ENCODE results near the gene CPNE6. TPM values are rescaled to one million over a fixed set of nuclear protein-coding genes. Genes with fewer than 3 reads are reported as not detected.

CPNE6 gene
- total RNA-seq, 1 experiment from 2014 or later = not detected

DNA sequence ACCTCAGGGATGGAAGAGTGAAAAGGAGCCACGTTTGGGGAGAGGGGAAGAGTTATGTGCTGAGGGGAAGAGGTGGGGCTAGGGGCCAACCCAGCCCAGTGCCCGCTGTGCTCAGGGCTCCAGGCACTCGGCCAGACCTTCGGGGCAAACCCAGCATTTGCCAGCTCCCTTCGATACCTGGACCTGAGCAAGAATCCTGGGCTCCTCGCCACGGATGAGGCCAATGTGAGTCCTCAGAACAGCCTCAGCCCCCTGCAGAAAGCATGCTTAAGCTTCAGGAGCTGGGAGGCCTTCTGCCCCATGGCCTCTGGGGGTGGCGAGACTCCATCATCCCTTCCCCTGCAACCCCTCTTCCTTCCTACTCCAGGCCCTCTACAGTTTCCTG, 14.6 kb upstream of the CPNE6 start:
- CTCF ChIA-PET = interaction anchor here (2.5 to 2.8 kb wide), 2 partner anchors 33 to 52 kb away, joined by 13 to 57 read pairs; no protein-coding TSS in a partner anchor
- Histone ChIP-seq H3K36me3 (ENCODE audit: insufficient read depth, low read length, poor library complexity, severe bottlenecking) (no peaks in the 10 kb centered on the region), H3K27ac (ENCODE audit: low read depth, low read length, poor library complexity, severe bottlenecking) (no peak overlapping the region), H3K4me1 (ENCODE audit: insufficient read depth, low read length, poor library complexity, severe bottlenecking) (peaks cover 5% of the 10 kb centered on the region), H3K27me3 (replicated peaks; ENCODE audit: insufficient read depth, low read depth, low read length, poor library complexity) (peaks cover 11% of the 10 kb centered on the region), H3K9me3 (ENCODE audit: low read depth, low read length, poor library complexity, severe bottlenecking) (no peaks in the 10 kb centered on the region), H3K4me3 (ENCODE audit: low read depth, low read length, poor library complexity, severe bottlenecking) (no peak overlapping the region)
- no TSS peak for BruUV-seq (replicated peaks)
- TF ChIP-seq, protein P1, sequence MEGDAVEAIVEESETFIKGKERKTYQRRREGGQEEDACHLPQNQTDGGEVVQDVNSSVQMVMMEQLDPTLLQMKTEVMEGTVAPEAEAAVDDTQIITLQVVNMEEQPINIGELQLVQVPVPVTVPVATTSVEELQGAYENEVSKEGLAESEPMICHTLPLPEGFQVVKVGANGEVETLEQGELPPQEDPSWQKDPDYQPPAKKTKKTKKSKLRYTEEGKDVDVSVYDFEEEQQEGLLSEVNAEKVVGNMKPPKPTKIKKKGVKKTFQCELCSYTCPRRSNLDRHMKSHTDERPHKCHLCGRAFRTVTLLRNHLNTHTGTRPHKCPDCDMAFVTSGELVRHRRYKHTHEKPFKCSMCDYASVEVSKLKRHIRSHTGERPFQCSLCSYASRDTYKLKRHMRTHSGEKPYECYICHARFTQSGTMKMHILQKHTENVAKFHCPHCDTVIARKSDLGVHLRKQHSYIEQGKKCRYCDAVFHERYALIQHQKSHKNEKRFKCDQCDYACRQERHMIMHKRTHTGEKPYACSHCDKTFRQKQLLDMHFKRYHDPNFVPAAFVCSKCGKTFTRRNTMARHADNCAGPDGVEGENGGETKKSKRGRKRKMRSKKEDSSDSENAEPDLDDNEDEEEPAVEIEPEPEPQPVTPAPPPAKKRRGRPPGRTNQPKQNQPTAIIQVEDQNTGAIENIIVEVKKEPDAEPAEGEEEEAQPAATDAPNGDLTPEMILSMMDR (conservative IDR thresholded peaks at IDR 0.05; ENCODE audit: low read depth, low read length) = no peak
- no peak for TF ChIP-seq EZH2 (IDR thresholded peaks at IDR 0.05; ENCODE audit: borderline replicate concordance, low read depth, low read length, poor library complexity, severe bottlenecking)
- intact Hi-C loops (cut with micrococcal nuclease; ENCODE audit: unreplicated experiment) = loop anchor here (5.0 kb wide), 2 partner anchors 51 to 241 kb away; partner anchors contain the start of genes DHRS1 and NOP9
- POLR2A ChIA-PET (ENCODE audit: low non-redundant PET) = no interaction called here
- DNase-seq (ENCODE audit: low spot score) = no peak

DNA sequence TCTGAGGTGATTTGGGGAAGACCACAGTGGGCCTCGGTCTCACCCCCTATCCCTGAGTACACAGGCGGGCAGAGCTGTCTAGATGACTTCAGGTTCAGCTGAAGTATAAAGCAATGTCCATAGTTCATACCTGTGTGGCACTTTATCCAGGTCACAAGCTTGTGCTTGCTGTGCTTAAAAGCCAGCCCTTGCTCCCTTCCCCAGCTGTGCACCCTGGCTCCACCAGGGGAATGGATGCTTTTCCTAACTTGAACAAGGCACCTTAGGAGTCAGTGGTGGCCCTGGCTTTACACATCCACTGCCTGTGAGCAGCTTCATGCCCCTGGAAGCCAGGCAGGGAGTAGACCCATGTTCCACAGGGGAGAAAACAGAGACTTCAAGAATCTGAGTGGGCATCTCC, 14.1 kb upstream of the CPNE6 start:
- Histone ChIP-seq H3K36me3 (ENCODE audit: insufficient read depth, low read length, poor library complexity, severe bottlenecking) (no peaks in the 10 kb centered on the region), H3K9me3 (ENCODE audit: low read depth, low read length, poor library complexity, severe bottlenecking) (no peaks in the 10 kb centered on the region), H3K4me3 (ENCODE audit: low read depth, low read length, poor library complexity, severe bottlenecking) (no peak overlapping the region), H3K4me1 (ENCODE audit: insufficient read depth, low read length, poor library complexity, severe bottlenecking) (peaks cover 5% of the 10 kb centered on the region), H3K27me3 (replicated peaks; ENCODE audit: insufficient read depth, low read depth, low read length, poor library complexity) (peaks cover 11% of the 10 kb centered on the region), H3K27ac (ENCODE audit: low read depth, low read length, poor library complexity, severe bottlenecking) (no peak overlapping the region)
- TF ChIP-seq EZH2 (IDR thresholded peaks at IDR 0.05; ENCODE audit: borderline replicate concordance, low read depth, low read length, poor library complexity, severe bottlenecking) = no peak
- TF ChIP-seq, protein P1 (conservative IDR thresholded peaks at IDR 0.05; ENCODE audit: low read depth, low read length) = no peak
- POLR2A ChIA-PET (ENCODE audit: low non-redundant PET) = no interaction called here
- CTCF ChIA-PET = interaction anchor here (1.6 to 2.8 kb wide), 5 partner anchors 29 to 239 kb away, joined by 6 to 57 read pairs (median 13); partner anchors contain the start of gene IRF9
- no TSS peak for BruUV-seq (replicated peaks)
- intact Hi-C loops (cut with micrococcal nuclease; ENCODE audit: unreplicated experiment) = loop anchor here (5.0 kb wide), 2 partner anchors 50 to 240 kb away; partner anchors contain the start of genes DHRS1 and NOP9
- no peak for DNase-seq (ENCODE audit: low spot score)

DNA sequence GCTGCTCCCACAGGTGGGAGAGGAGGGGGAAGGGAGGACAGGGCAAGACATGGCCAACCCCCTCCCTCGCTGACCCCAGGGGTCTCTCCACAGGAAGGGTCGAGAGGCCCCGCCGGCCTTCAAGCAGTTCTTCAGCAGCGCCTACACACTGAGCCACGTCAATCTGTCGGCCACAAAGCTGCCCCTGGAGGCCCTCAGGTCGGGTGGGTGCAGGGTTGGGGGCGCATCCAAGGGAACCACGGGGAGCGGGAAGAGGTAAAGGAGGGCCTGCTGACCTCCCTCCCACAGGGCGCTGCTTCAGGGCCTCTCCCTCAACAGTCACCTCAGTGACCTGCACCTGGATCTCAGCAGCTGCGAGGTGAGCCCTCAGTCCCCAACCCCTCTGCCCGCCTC, 13.5 kb upstream of the CPNE6 start:
- intact Hi-C loops (cut with micrococcal nuclease; ENCODE audit: unreplicated experiment) = loop anchor here (1.0 to 5.0 kb wide), 4 partner anchors 32 to 239 kb away; partner anchors contain the start of genes DHRS1, IRF9 and NOP9
- BruUV-seq (replicated peaks) = no TSS peak
- no peak overlapping the region for H3K4me3 ChIP-seq (ENCODE audit: low read depth, low read length, poor library complexity, severe bottlenecking)
- H3K9me3 ChIP-seq (ENCODE audit: low read depth, low read length, poor library complexity, severe bottlenecking) = no peaks in the 10 kb centered on the region
- no peaks in the 10 kb centered on the region for H3K36me3 ChIP-seq (ENCODE audit: insufficient read depth, low read length, poor library complexity, severe bottlenecking)
- peaks cover 5% of the 10 kb centered on the region for H3K27me3 ChIP-seq (replicated peaks; ENCODE audit: insufficient read depth, low read depth, low read length, poor library complexity)
- H3K27ac ChIP-seq (ENCODE audit: low read depth, low read length, poor library complexity, severe bottlenecking) = no peak overlapping the region
- no peak for DNase-seq (ENCODE audit: low spot score)
- H3K4me1 ChIP-seq (ENCODE audit: insufficient read depth, low read length, poor library complexity, severe bottlenecking) = no peaks in the 10 kb centered on the region
- POLR2A ChIA-PET (ENCODE audit: low non-redundant PET) = no interaction called here
- CTCF ChIA-PET = interaction anchor here (0.7 to 2.8 kb wide), 12 partner anchors 12 to 374 kb away, joined by 3 to 57 read pairs (median 6); partner anchors contain the start of genes CIDEB and IRF9
- no peak for TF ChIP-seq EZH2 (IDR thresholded peaks at IDR 0.05; ENCODE audit: borderline replicate concordance, low read depth, low read length, poor library complexity, severe bottlenecking)
- TF ChIP-seq, protein P1 (conservative IDR thresholded peaks at IDR 0.05; ENCODE audit: low read depth, low read length) = no peak

Data from A673 (cell line).